ENCODE results near the gene FTO.

DNA sequence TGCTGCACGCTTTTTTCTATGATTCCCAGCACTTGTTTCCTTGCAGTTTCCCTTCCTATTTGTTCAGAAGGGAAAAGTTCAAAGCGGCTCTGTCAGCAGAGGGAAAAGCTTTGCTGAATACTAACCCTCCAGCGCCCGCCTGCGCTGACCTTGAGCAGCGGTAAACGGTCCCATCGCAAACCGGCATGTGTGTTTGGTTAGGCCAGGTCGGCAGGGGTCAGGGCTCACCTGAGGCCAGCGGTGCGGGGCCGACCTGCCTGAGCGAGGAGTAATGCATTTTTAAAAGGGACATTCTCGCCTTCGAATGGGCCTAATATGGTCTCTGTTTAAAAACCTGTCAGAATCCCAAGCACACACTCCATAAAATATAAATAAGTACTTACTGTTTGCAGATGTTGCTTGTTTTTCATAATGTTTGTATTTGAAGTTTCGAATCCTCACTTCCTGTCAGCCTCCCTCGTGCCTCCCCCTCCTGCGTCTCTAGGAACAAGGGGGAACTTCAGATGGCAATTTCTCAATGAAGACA is 472.5 kb downstream of the FTO start:
- TF ChIP-seq, protein P1, sequence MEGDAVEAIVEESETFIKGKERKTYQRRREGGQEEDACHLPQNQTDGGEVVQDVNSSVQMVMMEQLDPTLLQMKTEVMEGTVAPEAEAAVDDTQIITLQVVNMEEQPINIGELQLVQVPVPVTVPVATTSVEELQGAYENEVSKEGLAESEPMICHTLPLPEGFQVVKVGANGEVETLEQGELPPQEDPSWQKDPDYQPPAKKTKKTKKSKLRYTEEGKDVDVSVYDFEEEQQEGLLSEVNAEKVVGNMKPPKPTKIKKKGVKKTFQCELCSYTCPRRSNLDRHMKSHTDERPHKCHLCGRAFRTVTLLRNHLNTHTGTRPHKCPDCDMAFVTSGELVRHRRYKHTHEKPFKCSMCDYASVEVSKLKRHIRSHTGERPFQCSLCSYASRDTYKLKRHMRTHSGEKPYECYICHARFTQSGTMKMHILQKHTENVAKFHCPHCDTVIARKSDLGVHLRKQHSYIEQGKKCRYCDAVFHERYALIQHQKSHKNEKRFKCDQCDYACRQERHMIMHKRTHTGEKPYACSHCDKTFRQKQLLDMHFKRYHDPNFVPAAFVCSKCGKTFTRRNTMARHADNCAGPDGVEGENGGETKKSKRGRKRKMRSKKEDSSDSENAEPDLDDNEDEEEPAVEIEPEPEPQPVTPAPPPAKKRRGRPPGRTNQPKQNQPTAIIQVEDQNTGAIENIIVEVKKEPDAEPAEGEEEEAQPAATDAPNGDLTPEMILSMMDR (IDR thresholded peaks at IDR 0.05; ENCODE audit: poor library complexity, severe bottlenecking): no peak
- no peak for TF ChIP-seq EZH2 (IDR thresholded peaks at IDR 0.05; ENCODE audit: borderline replicate concordance, insufficient read depth, low read length, poor library complexity, severe bottlenecking)
- TF ChIP-seq EP300 (conservative IDR thresholded peaks at IDR 0.05; ENCODE audit: poor library complexity, severe bottlenecking): no peak
- no peak for TF ChIP-seq RAD21 (conservative IDR thresholded peaks at IDR 0.05)

Measured in neural cell (in vitro differentiated cells).